ENCODE measurements around the gene NCOA5. TPM values are rescaled to one million over a fixed set of nuclear protein-coding genes. Genes with fewer than 3 reads are reported as not detected.

The NCOA5 gene
- total and polyA plus RNA-seq, 10 of the 15 experiments (the other 5 are each of a cell fraction or from before 2014, with no cell fraction given), result 7.7 to 38.1 (median 30.1) TPM

DNA sequence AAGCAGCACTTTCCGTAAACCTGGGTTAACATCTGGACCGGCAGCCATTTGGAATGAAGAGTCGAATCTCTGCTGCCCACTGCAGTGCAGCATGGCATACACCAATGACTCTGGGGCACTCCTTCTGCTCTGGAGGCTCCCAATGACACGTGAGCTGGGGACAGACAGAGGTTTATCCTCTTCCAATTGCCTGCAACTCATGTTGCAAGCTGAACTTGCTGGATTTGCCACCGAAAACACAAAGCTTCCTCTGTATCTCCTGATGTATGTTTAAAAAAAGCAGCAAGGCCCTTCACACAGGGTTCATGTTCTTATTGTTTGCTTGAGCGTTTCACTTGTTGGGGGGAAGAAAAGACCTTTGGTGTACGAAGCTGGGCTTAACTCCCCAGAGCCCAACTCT, 10.8 kb downstream of the NCOA5 start:
- no peak overlapping the region for H3K27ac ChIP-seq (ENCODE audit: control insufficient read depth, insufficient read depth)
- FAIRE-seq (no peak), ATAC-seq (no peak), DNase-seq (ENCODE audit: low read depth, low spot score) (no peak)
- peaks cover 33% of the 10 kb centered on the region for H3K79me2 ChIP-seq (ENCODE audit: control insufficient read depth, insufficient read depth, low read length)
- RAD21 ChIA-PET (ENCODE audit: unreplicated experiment), result interaction anchor here (1.1 to 1.7 kb wide), 2 partner anchors 40 to 54 kb away, joined by 3 to 4 read pairs; no protein-coding TSS in a partner anchor
- 100% methylated on average over 7 of the region's 7 CpGs for WGBS (ENCODE audit: insufficient coverage, insufficient replicate concordance, low lambda C conversion rate, missing lambda C conversion rate)
- H2AFZ ChIP-seq (ENCODE audit: control insufficient read depth, low read depth, low read length), result no peak overlapping the region
- H3K9ac ChIP-seq (ENCODE audit: control insufficient read depth, insufficient read depth, low read length), result no peak overlapping the region
- intact Hi-C loops (cut with micrococcal nuclease; ENCODE audit: unreplicated experiment) (no loop called here), in situ Hi-C loops (cut with MboI) (no loop called here)
- no peak overlapping the region for H3K4me3 ChIP-seq
- POLR2A ChIA-PET, result interaction anchor here (0.7 to 1.1 kb wide), 2 partner anchors 10 to 59 kb away, joined by 3 to 6 read pairs; no protein-coding TSS in a partner anchor
- CTCF ChIA-PET, result interaction anchor here (0.9 to 1.1 kb wide), 2 partner anchors 12 to 29 kb away, joined by 3 to 4 read pairs; no protein-coding TSS in a partner anchor
- H3K27me3 ChIP-seq (replicated peaks in 1 of 2; ENCODE audit: control insufficient read depth in 2 of 2, insufficient read depth in 2 of 2, low read length in 1 of 2), result no peaks in the 10 kb centered on the region
- peaks cover 8 to 28% of the 10 kb centered on the region in 2 experiments for H3K36me3 ChIP-seq (ENCODE audit: control insufficient read depth in 2 of 2, insufficient read depth in 2 of 2, low read length in 1 of 2)
- SMC1A ChIA-PET (ENCODE audit: uncharacterized antibody, unreplicated experiment), result interaction anchor here (1.1 to 3.5 kb wide), 2 partner anchors 9 to 29 kb away, joined by 3 to 14 read pairs; no protein-coding TSS in a partner anchor
- TF ChIP-seq IKZF2 (IDR thresholded peaks at IDR 0.05) (no peak), MTA2 (IDR thresholded peaks at IDR 0.05; ENCODE audit: low read depth) (no peak), CBFB (IDR thresholded peaks at IDR 0.05; ENCODE audit: low read depth) (no peak), TARDBP (IDR thresholded peaks at IDR 0.05; ENCODE audit: borderline replicate concordance) (no peak), ZNF24 (IDR thresholded peaks at IDR 0.05) (no peak), TCF12 (IDR thresholded peaks at IDR 0.05; ENCODE audit: low read depth, low read length) (no peak), NFYB (IDR thresholded peaks at IDR 0.05; ENCODE audit: insufficient read depth, low read depth, low read length) (no peak), KLF5 (IDR thresholded peaks at IDR 0.05; ENCODE audit: partially characterized antibody) (no peak), ZNF274 (IDR thresholded peaks at IDR 0.05; ENCODE audit: insufficient read depth, insufficient read length) (no peak), LARP7 (IDR thresholded peaks at IDR 0.05) (no peak), ETV6 (conservative IDR thresholded peaks at IDR 0.05 in 1 of 2, IDR thresholded peaks at IDR 0.05 in 1 of 2; ENCODE audit: borderline replicate concordance in 1 of 2, low read depth in 1 of 2) (no peak), HDAC6 (IDR thresholded peaks at IDR 0.05; ENCODE audit: unreplicated experiment) (no peak), RB1 (IDR thresholded peaks at IDR 0.05; ENCODE audit: borderline replicate concordance) (no peak), CTCF (IDR thresholded peaks at IDR 0.05 in 2 of 3, conservative IDR thresholded peaks at IDR 0.05 in 1 of 3; ENCODE audit: control insufficient read depth in 2 of 3, extremely low read depth in 1 of 3, insufficient read depth in 1 of 3, low read depth in 3 of 3, low read length in 3 of 3) (no peak)
- TF ChIP-seq, protein P1, sequence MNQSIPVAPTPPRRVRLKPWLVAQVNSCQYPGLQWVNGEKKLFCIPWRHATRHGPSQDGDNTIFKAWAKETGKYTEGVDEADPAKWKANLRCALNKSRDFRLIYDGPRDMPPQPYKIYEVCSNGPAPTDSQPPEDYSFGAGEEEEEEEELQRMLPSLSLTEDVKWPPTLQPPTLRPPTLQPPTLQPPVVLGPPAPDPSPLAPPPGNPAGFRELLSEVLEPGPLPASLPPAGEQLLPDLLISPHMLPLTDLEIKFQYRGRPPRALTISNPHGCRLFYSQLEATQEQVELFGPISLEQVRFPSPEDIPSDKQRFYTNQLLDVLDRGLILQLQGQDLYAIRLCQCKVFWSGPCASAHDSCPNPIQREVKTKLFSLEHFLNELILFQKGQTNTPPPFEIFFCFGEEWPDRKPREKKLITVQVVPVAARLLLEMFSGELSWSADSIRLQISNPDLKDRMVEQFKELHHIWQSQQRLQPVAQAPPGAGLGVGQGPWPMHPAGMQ (IDR thresholded peaks at IDR 0.05; ENCODE audit: borderline replicate concordance), result no peak
- no peak overlapping the region for H3K4me2 ChIP-seq (ENCODE audit: control insufficient read depth, insufficient read depth)
- H3K4me1 ChIP-seq (ENCODE audit: control insufficient read depth, insufficient read depth, low read length), result no peaks in the 10 kb centered on the region
- H3K9me3 ChIP-seq (replicated peaks; ENCODE audit: control insufficient read depth, insufficient read depth, low read length), result no peaks in the 10 kb centered on the region
- BruUV-seq (replicated peaks), result no TSS peak
- peaks cover 3% of the 10 kb centered on the region; the same call in 1 of the 2 replicates for H4K20me1 ChIP-seq (ENCODE audit: control insufficient read depth, insufficient read depth)

Data from GM12878 (cell line).